GM19455 (cell line): ENCODE results near the gene TNS2.
"Not testable (repeated sequence)": the region's sequence is repeated elsewhere in the genome, so short reads cannot be mapped to it uniquely, and the experiment has no call there.

Experiments
- ATAC-seq: cut with Tn5 transposase; IDR thresholded peaks from one replicate; pipeline ENCODE4 v1.9.1; 2021; ENCODE audit not compliant: unreplicated experiment

The TNS2 gene

GRCh38 chr12:53049571-53050318 lies at the start of gene TNS2:
Gene TNS2, plus strand, starts transcription at chr12:53050065. Its CDS starts 121 bp downstream, at chr12:53050186.
- ATAC-seq, result no peak

DNA sequence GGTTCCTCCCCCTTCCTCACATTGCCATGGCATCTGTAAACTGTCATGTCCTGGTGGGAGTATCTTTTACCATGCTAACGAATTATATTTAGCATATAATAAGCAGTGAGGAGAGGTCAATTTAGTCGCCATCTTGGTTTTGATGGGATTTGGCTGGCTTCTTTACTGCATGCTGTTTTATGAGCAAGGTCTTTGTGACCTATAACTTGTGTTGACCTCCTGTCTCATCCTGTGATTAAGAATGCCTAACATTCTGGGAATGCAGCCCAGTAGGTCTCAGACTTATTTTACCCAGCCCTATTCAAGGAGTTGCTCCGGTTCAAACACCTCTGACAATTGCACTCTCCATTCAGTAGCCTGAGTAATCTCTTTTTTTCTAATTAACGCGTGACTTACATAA lies 45.7 kb upstream of the TNS2 start:
- ATAC-seq, result no peak

DNA sequence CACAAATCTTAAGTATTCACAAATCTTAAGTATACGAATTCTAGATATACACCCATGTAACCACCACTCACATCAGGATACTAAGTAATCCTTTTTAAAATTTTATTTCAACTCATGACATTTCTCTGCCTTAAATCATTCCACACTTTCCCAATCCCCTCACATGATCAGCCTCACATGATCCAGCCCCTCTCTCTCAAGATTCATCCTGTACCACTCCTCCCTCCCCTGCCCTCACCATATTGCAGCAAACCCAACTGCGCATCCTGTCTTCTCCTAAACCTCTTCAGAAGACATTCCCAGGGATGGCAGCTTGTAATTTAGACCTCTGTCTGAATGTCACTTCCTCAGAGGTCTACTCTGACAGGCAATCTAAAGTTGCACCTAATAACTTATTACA lies 45.3 kb upstream of the TNS2 start:
- no peak for ATAC-seq

- ATAC-seq, result no peak
Measured at GRCh38 chr12:53005215-53005985, 44.5 kb upstream of the TNS2 start.

- ATAC-seq, result peak; percentile 97
Measured at GRCh38 chr12:53005986-53006809, 43.7 kb upstream of the TNS2 start, which contains the start of gene EIF4B. Gene EIF4B, plus strand, starts transcription at chr12:53006456. Its CDS starts 28 bp downstream, at chr12:53006484.

- ATAC-seq, result no peak
Measured at GRCh38 chr12:53006810-53007309, 43.0 kb upstream of the TNS2 start.

- no peak for ATAC-seq
Measured at GRCh38 chr12:53007343-53007742, 42.5 kb upstream of the TNS2 start.

- ATAC-seq, result not testable (repeated sequence)
Measured at GRCh38 chr12:53008760-53009159, 41.1 kb upstream of the TNS2 start.

DNA sequence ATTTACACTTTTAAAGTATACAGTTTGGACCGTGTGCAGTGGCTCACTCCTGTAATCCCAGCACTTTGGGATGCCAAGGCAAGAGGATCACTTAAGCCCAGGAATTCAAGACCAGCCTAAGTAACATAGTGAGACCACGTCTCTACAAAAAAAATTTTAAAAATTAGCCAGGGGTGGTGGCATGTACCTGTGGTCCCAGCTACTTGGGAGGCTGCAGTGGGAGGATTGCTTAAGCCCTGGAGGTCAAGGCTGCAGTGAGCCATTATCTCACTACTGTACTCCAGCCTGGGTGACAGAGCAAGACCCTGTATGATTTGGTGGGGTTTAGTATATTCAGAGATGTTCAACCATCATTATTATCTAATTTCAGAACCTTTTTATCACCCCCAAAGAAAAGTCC lies 38.9 kb upstream of the TNS2 start:
- no peak for ATAC-seq

- no peak for ATAC-seq
Measured at GRCh38 chr12:53011889-53012288, 38.0 kb upstream of the TNS2 start.

DNA sequence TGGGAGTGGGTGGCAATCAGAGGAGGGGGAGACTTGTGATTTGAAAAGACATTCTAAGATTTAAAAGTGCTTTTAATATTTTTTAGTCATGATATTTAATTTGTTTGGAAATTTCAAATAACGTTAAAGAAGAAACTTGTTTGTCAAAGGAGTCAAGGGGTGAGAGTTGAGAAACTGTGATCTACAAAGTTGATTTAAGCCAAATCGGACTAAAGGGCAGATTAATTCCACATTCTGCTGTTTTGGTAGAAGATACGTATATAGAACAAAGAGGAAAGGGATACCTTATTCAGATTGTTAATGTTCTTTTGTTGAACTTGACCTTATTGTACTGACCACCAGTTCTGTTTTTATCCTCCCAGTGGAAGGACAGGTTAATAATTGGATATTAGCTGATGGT lies 36.9 kb upstream of the TNS2 start:
- no peak for ATAC-seq

DNA sequence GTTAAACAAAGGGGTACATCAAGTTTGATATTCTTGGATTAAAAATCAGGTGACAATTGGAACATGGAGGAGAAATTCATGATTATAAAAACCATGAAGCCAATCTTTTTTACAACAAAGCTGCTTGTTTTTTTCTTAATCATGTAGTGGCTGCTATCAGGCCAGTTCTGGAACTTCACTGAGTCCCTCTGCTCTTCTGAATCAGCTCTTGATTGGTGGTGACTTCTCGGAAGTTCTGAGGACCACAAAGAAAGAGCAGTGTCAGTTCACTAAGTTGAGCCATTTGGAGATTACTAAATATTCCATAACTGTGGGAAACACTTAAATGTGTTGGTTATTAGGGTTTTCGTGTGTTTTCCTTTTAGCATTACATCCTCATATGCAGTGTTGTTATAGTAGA lies 35.2 kb upstream of the TNS2 start:
- ATAC-seq, result no peak

DNA sequence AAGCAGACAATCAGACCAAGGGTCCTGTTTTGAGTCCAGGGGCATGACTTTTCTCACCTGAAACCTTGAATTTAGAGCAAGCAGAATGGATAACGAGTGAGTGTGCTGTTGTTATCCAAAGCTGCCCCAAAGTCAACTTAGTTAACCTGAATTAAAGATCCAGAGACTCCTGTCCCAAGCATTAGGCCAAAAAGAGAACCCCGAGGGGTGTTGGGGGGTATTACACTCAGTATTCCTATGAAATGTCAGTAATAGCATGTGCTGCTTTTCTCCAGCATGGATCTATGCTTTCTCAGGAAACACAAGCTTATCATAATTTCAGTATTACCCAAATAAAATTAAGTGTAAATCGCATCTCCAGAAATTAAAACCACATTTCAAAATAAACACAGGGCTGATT lies 24.6 kb upstream of the TNS2 start:
- ATAC-seq, result no peak

GRCh38 chr12:53027014-53027413 lies 22.9 kb upstream of the TNS2 start:
- ATAC-seq, result not testable (repeated sequence)

DNA sequence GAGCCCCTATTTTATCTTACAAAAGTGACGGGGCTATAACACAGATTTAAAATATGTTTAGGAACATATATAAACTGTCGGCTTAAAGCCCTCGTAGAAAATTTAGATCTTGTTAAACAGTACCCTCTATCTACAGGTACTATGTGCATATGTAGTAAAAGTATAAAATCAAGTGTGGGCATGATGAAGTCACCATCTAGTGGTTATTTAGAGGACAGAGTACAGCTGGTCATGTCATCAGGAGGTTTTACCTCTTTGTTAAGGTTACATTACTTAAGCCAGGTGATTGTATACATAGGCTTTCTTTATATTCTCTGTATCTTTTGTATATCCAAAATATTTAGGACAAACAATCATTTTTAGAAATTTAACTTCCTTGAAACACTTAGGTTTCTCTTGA lies 18.2 kb upstream of the TNS2 start:
- no peak for ATAC-seq

DNA sequence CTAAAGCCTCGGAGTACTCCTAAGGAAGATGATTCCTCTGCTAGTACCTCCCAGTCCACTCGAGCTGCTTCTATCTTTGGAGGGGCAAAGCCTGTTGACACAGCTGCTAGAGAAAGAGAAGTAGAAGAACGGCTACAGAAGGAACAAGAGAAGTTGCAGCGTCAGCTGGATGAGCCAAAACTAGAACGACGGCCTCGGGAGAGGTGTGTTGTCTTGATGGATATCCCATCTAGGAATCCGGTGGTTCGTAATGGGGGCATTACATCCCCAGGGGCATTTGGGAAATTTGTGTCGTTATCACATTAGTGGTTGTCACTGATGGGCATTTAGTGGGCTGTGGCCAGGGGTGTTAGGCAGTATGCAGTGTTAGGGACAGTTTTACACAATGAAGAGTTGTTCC lies 16.0 kb upstream of the TNS2 start:
- ATAC-seq, result not testable (repeated sequence)

- no peak for ATAC-seq
Measured at GRCh38 chr12:53034459-53034858, 15.4 kb upstream of the TNS2 start.

- no peak for ATAC-seq
Measured at GRCh38 chr12:53036802-53037201, 13.1 kb upstream of the TNS2 start.

DNA sequence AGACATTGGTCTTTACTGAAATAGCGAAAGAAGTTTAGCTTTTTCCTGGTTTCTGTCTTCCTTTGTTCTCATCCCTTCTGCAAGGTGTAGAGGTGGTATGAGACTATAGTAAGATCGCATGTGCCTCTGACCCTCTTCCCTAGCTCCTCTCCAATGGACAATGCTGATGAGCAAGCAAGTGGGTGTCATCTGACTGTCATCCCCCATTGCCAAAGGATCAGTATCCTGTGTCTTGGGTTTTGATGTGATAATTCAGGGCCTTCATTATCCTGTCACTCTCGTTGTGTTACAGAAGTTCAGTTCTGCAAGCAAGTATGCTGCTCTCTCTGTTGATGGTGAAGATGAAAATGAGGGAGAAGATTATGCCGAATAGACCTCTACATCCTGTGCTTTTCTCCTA lies 10.0 kb upstream of the TNS2 start:
- ATAC-seq, result no peak

DNA sequence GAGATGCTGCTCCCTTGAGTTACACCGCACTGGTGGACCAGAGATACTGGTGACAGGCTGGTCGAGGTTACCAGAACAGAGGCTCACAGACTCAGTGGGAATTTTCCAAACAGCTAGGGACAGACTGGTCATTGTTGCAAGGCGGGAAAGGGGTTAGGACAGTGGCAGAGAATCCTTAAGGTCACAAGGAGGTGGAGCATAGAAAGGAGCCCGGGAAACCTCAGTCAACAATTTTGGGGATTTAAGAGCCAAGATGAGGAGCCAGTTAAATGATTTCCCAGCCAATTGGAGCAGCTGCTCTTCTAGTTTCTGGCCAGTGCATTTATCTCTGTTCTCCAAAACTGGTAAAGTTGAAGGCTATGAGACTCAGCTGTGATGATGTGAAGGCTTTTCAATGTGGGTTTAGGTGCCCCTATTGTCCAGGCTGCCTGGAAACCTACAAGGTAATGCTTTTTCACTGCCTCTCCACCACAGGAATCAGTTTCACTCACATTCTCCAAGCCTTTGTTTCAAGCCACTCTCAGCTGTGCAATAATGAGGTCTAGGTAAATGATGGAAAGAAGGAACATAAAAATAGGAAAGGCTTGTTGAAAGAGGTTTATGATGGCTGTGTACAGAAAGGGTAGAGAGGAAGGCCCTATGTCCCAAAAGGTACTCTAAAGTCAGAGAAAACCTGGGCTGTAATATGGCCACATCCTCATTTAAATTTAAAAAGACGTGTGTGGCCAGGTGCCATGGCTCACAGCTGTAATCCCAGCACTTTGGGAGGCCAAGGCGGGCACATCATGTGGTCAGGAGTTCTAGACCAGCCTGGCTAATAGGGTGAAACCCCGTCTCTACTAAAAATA lies 7.0 kb upstream of the TNS2 start:
- no peak for ATAC-seq
